K562 (cell line): ENCODE results near the gene HSD17B1. TPM values are rescaled to one million over a fixed set of nuclear protein-coding genes. Genes with fewer than 3 reads are reported as not detected.

ENCODE experiments used
- CBFA2T2 ChIP-seq: fragments of 450-650 bp; conservative IDR thresholded peaks from 2 replicates; pipeline ENCODE4 v1.6.1; 2017; ENCODE audit warnings: mild to moderate bottlenecking
- CCNT2 ChIP-seq: IDR thresholded peaks from 2 replicates; pipeline ENCODE4 v1.6.1; 2011; ENCODE audit warnings: borderline replicate concordance, low read depth, mild to moderate bottlenecking, moderate library complexity, mixed read lengths, low read length; ENCODE audit not compliant: insufficient read length; ENCODE audit errors: extremely low read depth
- E2F3 ChIP-seq: fragments of 250-450 bp; sonication (Bioruptor Pico); IDR thresholded peaks from 2 replicates; pipeline ENCODE4 v1.4.0; 2020; ENCODE audit warnings: mild to moderate bottlenecking
- MXI1 ChIP-seq: IDR thresholded peaks from 2 replicates; pipeline ENCODE4 v1.6.1; 2011; ENCODE audit warnings: low read depth, mild to moderate bottlenecking, improper control_type of control experiment, low read length
- MYC ChIP-seq, 2 experiments: fragments of 250-450 bp in 1 of 2; sonication (Bioruptor Pico) in 1 of 2; IDR thresholded peaks; 2 replicates each; pipeline versions ENCODE4 v1.5.1 to v1.6.1; 2012 to 2021; ENCODE audit warnings: low read depth in 2 of 2, borderline replicate concordance in 1 of 2, improper control_type of control experiment in 1 of 2, low read length in 1 of 2, mild to moderate bottlenecking in 1 of 2, moderate library complexity in 1 of 2
- NFIC ChIP-seq: fragments of 450-650 bp; IDR thresholded peaks from 2 replicates; pipeline ENCODE4 v1.6.1; 2017; ENCODE audit warnings: mild to moderate bottlenecking, inconsistent platforms
- NFYB ChIP-seq: IDR thresholded peaks from 2 replicates; pipeline ENCODE4 v1.6.1; 2011; ENCODE audit warnings: mild to moderate bottlenecking, moderate library complexity; ENCODE audit not compliant: insufficient read length; ENCODE audit errors: extremely low read depth
- NR2C2 ChIP-seq, 2 experiments: fragments of 200-800 bp in 1 of 2; sonication (Bioruptor generic) in 1 of 2; sonication (generic) in 1 of 2; formaldehyde crosslinking in 1 of 2; IDR thresholded peaks; 2 replicates each; pipeline versions ENCODE4 v1.6.1 to v1.8.0; 2016 to 2022; ENCODE audit warnings: mild to moderate bottlenecking in 1 of 2, missing compliant biosample characterization in 1 of 2, missing genetic modification characterization in 1 of 2, missing genetic modification reagents in 1 of 2
- PCBP1 ChIP-seq: fragments of 200-400 bp; formaldehyde crosslinking; IDR thresholded peaks from 2 replicates; pipeline ENCODE4 v1.6.1; 2018; ENCODE audit warnings: mild to moderate bottlenecking, low read depth, low read length; ENCODE audit not compliant: poor library complexity, severe bottlenecking
- RAD51 ChIP-seq: fragments of 450-650 bp; IDR thresholded peaks from 2 replicates; pipeline ENCODE4 v1.7.1; 2016; ENCODE audit warnings: low read depth, mild to moderate bottlenecking, borderline replicate concordance
- RBM25 ChIP-seq: fragments of 200-400 bp; formaldehyde crosslinking; IDR thresholded peaks from 2 replicates; pipeline ENCODE4 v1.6.1; 2018; ENCODE audit warnings: low read length, low read depth, moderate library complexity; ENCODE audit not compliant: severe bottlenecking
- SAFB ChIP-seq: fragments of 200-400 bp; formaldehyde crosslinking; IDR thresholded peaks from 2 replicates; pipeline ENCODE4 v1.6.1; 2017; ENCODE audit warnings: low read depth, low read length, borderline replicate concordance
- SIN3A ChIP-seq, 2 experiments: fragments of 150-350 bp in 1 of 2; IDR thresholded peaks; 2 replicates each; pipeline ENCODE4 v1.6.1; 2011 to 2016; ENCODE audit warnings: borderline replicate concordance in 2 of 2, low read depth in 2 of 2, low read length in 2 of 2, mild to moderate bottlenecking in 2 of 2, moderate library complexity in 2 of 2; ENCODE audit not compliant: control insufficient read depth in 1 of 2
- SMAD3 ChIP-seq: fragments of 450-650 bp; formaldehyde crosslinking; conservative IDR thresholded peaks from 2 replicates; pipeline ENCODE4 v1.4.0; 2020; ENCODE audit warnings: mild to moderate bottlenecking
- ZNF41 ChIP-seq: fragments of 250-450 bp; sonication (Bioruptor Pico); conservative IDR thresholded peaks from 2 replicates; pipeline ENCODE4 v1.4.0; 2020; ENCODE audit warnings: mild to moderate bottlenecking
- polyA plus RNA-seq, 8 experiments: library from polyadenylated mRNA; depleted of rRNA in 4 of 8; stranded (reverse) in 5 of 8; unstranded in 3 of 8; fragments of >200 nt; fragmentation: Nextera tagmentation in 2 of 8; fragmentation: Illumina TruSeq in 1 of 8; extraction: Ambion mirVana in 2 of 8; extraction: Trizol in 1 of 8; gene quantifications; 2 replicates each; pipeline versions ENCODE4 v1.2.1 to v1.2.3, GENCODE V29; 2011 to 2014; ENCODE audit warnings: inconsistent platforms in 1 of 8, missing spikeins in 1 of 8
- total RNA-seq, 7 experiments: library from RNA; depleted of rRNA in 6 of 7; stranded (reverse); fragments of >200 nt in 6 of 7; fragmentation: Illumina TruSeq in 2 of 7; extraction: Trizol in 2 of 7; gene quantifications; 2 replicates each; pipeline versions ENCODE4 v1.2.1 to v1.2.3, GENCODE V29; 2011 to 2021; ENCODE audit warnings: low replicate concordance in 1 of 7
- TF ChIP-seq, protein P1 (sequence below), 2 experiments: fragments of 450-650 bp; IDR thresholded peaks; 2 replicates each; pipeline ENCODE4 v1.6.1; 2016; ENCODE audit warnings: mild to moderate bottlenecking in 2 of 2, borderline replicate concordance in 1 of 2, low read depth in 1 of 2, moderate library complexity in 1 of 2
- TF ChIP-seq, protein P2 (sequence below), 2 experiments: fragments of 450-650 bp in 1 of 2; sonication (generic) in 1 of 2; formaldehyde crosslinking in 1 of 2; IDR thresholded peaks in 1 of 2; conservative IDR thresholded peaks in 1 of 2; 2 replicates each; pipeline versions ENCODE4 v1.6.1 to v1.8.1; 2016 to 2023; ENCODE audit warnings: mild to moderate bottlenecking in 2 of 2, moderate library complexity in 2 of 2, inconsistent platforms in 1 of 2, missing genetic modification reagents in 1 of 2

Gene HSD17B1
- total and polyA plus RNA-seq, 9 of the 15 experiments (the other 6 are each of a cell fraction or from before 2014, with no cell fraction given): 0.55 to 21.1 (median 3.6) TPM

DNA sequence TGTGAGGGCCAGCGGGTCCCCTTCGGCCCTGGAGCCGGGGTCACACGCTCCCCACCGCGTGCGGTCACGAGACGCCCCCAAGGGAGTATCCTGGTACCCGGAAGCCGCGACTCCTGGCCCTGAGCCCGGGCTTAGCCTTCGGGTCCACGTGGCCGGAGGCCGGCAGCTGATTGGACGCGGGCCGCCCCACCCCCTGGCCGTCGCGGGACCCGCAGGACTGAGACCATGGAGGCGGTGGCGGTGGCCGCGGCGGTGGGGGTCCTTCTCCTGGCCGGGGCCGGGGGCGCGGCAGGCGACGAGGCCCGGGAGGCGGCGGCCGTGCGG is 16.7 kb upstream of the HSD17B1 start, which contains the start of gene NAGLU (continued):
- TF ChIP-seq, protein P1, sequence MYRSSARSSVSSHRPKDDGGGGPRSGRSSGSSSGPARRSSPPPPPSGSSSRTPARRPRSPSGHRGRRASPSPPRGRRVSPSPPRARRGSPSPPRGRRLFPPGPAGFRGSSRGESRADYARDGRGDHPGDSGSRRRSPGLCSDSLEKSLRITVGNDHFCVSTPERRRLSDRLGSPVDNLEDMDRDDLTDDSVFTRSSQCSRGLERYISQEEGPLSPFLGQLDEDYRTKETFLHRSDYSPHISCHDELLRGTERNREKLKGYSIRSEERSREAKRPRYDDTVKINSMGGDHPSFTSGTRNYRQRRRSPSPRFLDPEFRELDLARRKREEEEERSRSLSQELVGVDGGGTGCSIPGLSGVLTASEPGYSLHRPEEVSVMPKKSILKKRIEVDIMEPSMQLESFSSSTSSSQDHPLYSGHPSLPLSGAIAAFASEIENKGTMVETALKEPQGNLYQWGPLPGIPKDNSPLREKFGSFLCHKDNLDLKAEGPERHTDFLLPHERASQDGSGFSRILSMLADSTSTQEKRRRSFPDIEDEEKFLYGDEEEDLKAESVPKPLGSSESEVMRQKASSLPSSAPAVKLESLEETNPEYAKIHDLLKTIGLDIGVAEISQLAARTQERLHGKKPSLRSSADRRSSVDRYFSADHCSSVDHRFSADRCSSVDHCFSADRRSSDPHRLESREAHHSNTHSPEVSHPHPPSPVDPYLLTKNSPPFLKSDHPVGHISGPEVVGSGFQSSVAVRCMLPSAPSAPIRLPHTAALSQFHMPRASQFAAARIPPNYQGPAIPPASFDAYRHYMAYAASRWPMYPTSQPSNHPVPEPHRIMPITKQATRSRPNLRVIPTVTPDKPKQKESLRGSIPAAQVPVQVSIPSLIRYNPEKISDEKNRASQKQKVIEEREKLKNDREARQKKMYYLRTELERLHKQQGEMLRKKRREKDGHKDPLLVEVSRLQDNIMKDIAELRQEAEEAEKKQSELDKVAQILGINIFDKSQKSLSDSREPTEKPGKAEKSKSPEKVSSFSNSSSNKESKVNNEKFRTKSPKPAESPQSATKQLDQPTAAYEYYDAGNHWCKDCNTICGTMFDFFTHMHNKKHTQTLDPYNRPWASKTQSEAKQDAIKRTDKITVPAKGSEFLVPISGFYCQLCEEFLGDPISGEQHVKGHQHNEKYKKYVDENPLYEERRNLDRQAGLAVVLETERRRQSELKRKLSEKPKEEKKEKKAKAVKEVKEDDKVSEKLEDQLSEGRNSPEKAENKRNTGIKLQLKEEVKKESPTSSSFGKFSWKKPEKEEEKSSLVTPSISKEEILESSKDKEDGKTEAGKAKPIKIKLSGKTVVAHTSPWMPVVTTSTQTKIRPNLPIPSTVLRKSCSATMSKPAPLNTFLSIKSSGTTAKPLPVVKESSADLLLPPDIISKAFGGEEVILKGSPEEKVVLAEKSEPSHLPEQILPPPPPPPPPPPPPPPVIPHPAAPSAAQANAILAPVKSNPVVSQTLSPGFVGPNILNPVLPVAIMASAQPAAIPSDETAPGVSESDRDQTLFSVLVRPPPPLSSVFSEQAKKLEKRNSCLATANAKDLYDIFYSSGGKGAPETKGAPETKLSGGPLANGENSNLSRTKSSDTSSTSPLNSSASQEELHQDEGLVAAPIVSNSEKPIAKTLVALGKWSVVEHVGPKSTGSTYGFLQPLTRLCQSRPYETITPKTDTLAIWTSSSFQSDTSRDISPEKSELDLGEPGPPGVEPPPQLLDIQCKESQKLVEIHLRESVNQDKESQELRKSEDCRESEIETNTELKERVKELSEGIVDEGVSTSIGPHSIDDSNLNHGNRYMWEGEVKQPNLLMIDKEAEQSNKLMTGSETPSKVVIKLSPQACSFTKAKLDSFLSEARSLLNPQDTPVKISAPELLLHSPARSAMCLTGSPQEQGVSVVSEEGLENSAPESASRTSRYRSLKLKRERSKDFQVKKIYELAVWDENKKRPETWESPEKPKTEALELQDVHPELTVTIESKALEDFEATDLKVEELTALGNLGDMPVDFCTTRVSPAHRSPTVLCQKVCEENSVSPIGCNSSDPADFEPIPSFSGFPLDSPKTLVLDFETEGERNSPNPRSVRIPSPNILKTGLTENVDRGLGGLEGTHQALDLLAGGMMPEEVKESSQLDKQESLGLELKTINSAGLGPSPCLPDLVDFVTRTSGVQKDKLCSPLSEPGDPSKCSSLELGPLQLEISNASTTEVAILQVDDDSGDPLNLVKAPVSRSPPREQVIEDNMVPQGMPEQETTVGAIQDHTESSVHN (IDR thresholded peaks at IDR 0.05; ENCODE audit: borderline replicate concordance in 1 of 2, low read depth in 1 of 2): no peak
- TF ChIP-seq MXI1: peak; percentile 53; the same call in 1 of the 2 replicates
- peak; percentile 96 for TF ChIP-seq RBM25
- TF ChIP-seq NFYB: peak; percentile 71
- TF ChIP-seq PCBP1: no peak
- peak; percentile 86 for TF ChIP-seq MYC (IDR thresholded peaks at IDR 0.05; ENCODE audit: low read depth, low read length)
- TF ChIP-seq MYC (CRISPR knock-in tag; IDR thresholded peaks at IDR 0.05; ENCODE audit: borderline replicate concordance, low read depth): peak; percentile 71; the same call in 1 of the 2 replicates
- peak; percentile 67 for TF ChIP-seq CCNT2
- peak; percentile 96 for TF ChIP-seq NFIC
- TF ChIP-seq RAD51: peak; percentile 93
- TF ChIP-seq SAFB: peak; percentile 35; the same call in 1 of the 2 replicates
- TF ChIP-seq ZNF41 (CRISPR knock-in tag): no peak
- TF ChIP-seq CBFA2T2: peak; percentile 58
- TF ChIP-seq SIN3A (IDR thresholded peaks at IDR 0.05; ENCODE audit: borderline replicate concordance in 2 of 2, control insufficient read depth in 1 of 2, low read depth in 2 of 2, low read length in 2 of 2): 0 out of 4 replicates have a peak, but pooled peaks of 1 of the 2 experiments have one; percentile 14
- no peak for TF ChIP-seq SMAD3 (CRISPR knock-in tag)
- no peak for TF ChIP-seq E2F3 (CRISPR knock-in tag)
- TF ChIP-seq, protein P2, sequence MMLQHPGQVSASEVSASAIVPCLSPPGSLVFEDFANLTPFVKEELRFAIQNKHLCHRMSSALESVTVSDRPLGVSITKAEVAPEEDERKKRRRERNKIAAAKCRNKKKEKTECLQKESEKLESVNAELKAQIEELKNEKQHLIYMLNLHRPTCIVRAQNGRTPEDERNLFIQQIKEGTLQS (IDR thresholded peaks at IDR 0.05): no peak
- TF ChIP-seq, protein P2 (CRISPR knock-in tag; conservative IDR thresholded peaks at IDR 0.05): 0 out of 2 replicates have a peak, but pooled peaks have one; percentile 16
- TF ChIP-seq NR2C2 (CRISPR knock-in tag; IDR thresholded peaks at IDR 0.05): no peak
- peak; percentile 11; the same call in 1 of the 2 replicates for TF ChIP-seq NR2C2 (tag; IDR thresholded peaks at IDR 0.05)
